Left ventricle myocardium superior (tissue), 1 donor: ENCODE results near the gene TRIM50. TPM values are rescaled to one million over a fixed set of nuclear protein-coding genes. Genes with fewer than 3 reads are reported as not detected.
"Not testable (repeated sequence)": the region's sequence is repeated elsewhere in the genome, so short reads cannot be mapped to it uniquely, and the experiment has no call there.

Experiments used
- ATAC-seq: fragments of 200-7000 bp; cut with Tn5 transposase; one replicate; pipeline ENCODE4 v1.9.1; 2020; ENCODE audit warnings: mild to moderate bottlenecking, moderate library complexity
- DNase-seq: peaks from one replicate; pipeline ENCODE4 v3.0.0-alpha.2; 2020
- intact Hi-C: fragments of 100-400 bp; cut with micrococcal nuclease; formaldehyde crosslinking; loops from one replicate; pipeline ENCODE4 v1.11.0; 2022
- long read RNA-seq: library from polyadenylated mRNA; unstranded; transcript quantifications from one replicate; pipeline ENCODE4 v2.0.0, GENCODE V29; 2021
- total RNA-seq: library from RNA; stranded (reverse); fragmentation: NEBNext Ultra II Directional; extraction: Animal tissue kit (Norgen Biotek cat#: 25700); gene quantifications from one replicate; pipeline ENCODE4 v1.2.1, GENCODE V29; 2021
- donor health status: DM: no; HTN: yes; CAD: no; lungs with severe emphysema.

Gene TRIM50
- total RNA-seq: 0.30 TPM
- long read RNA-seq, partial matches to known transcripts: 1 of 1 reads
- long read RNA-seq, other reads (novel, unspliced or antisense): 0 of 1 reads

GRCh38 chr7:73327922-73328321, at the start of gene TRIM50, which contains the start of gene FKBP6:
TSS of gene TRIM50 (minus strand) at chr7:73328082. CDS start at chr7:73324787, 3,295 bp downstream.
TSS of gene FKBP6 (plus strand) at chr7:73328161. CDS start at chr7:73328429, 268 bp downstream.
- ATAC-seq, intact Hi-C loops, DNase-seq: not testable (repeated sequence)

- intact Hi-C loops: no loop called here
- DNase-seq (no peak), ATAC-seq (no peak)
Measured at GRCh38 chr7:73376671-73377412, 49.0 kb upstream of the TRIM50 start.

GRCh38 chr7:73376262-73376661, 48.4 kb upstream of the TRIM50 start:
- DNase-seq, ATAC-seq, intact Hi-C loops: not testable (repeated sequence)

- intact Hi-C loops: no loop called here
- ATAC-seq: no peak
- no peak for DNase-seq
Measured at GRCh38 chr7:73373741-73374140, 45.9 kb upstream of the TRIM50 start.

- ATAC-seq (no peak), DNase-seq (no peak)
- intact Hi-C loops: no loop called here
Measured at GRCh38 chr7:73369622-73370021, 41.7 kb upstream of the TRIM50 start.

- DNase-seq (no peak), ATAC-seq (no peak)
- intact Hi-C loops: no loop called here
Measured at GRCh38 chr7:73369009-73369408, 41.1 kb upstream of the TRIM50 start.

- no peak for ATAC-seq
- DNase-seq: no peak
- intact Hi-C loops: no loop called here
Measured at GRCh38 chr7:73366990-73367389, 39.1 kb upstream of the TRIM50 start.

GRCh38 chr7:73366127-73366526, 38.2 kb upstream of the TRIM50 start:
- DNase-seq (no peak), ATAC-seq (no peak)
- intact Hi-C loops: no loop called here

- no peak for DNase-seq
- intact Hi-C loops: no loop called here
- peak; percentile 38 for ATAC-seq
Measured at GRCh38 chr7:73364006-73364728, 36.3 kb upstream of the TRIM50 start.

- intact Hi-C loops: no loop called here
- ATAC-seq (no peak), DNase-seq (no peak)
Measured at GRCh38 chr7:73363225-73364005, 35.5 kb upstream of the TRIM50 start.

- DNase-seq, ATAC-seq, intact Hi-C loops: not testable (repeated sequence)
Measured at GRCh38 chr7:73360590-73360989, 32.7 kb upstream of the TRIM50 start.

- intact Hi-C loops: no loop called here
- DNase-seq: no peak
Measured at GRCh38 chr7:73359746-73360375, 32.0 kb upstream of the TRIM50 start.

GRCh38 chr7:73359306-73359705, 31.4 kb upstream of the TRIM50 start:
- intact Hi-C loops: no loop called here
- ATAC-seq: no peak
- DNase-seq: no peak

More at GRCh38 chr7:73359746-73360375, 32.0 kb upstream of the TRIM50 start:
- ATAC-seq: no peak

- intact Hi-C loops: no loop called here
- DNase-seq (no peak), ATAC-seq (no peak)
Measured at GRCh38 chr7:73358590-73359275, 30.9 kb upstream of the TRIM50 start.

- ATAC-seq: no peak
- DNase-seq: no peak
- intact Hi-C loops: no loop called here
Measured at GRCh38 chr7:73356159-73356558, 28.3 kb upstream of the TRIM50 start.

GRCh38 chr7:73354821-73355220, 26.9 kb upstream of the TRIM50 start:
- intact Hi-C loops: no loop called here
- ATAC-seq (no peak), DNase-seq (no peak)

- ATAC-seq (no peak), DNase-seq (no peak)
- intact Hi-C loops: no loop called here
Measured at GRCh38 chr7:73354196-73354595, 26.3 kb upstream of the TRIM50 start.

- ATAC-seq (no peak), DNase-seq (no peak)
- intact Hi-C loops: no loop called here
Measured at GRCh38 chr7:73353243-73353642, 25.4 kb upstream of the TRIM50 start.

- intact Hi-C loops: no loop called here
- no peak for ATAC-seq
Measured at GRCh38 chr7:73352784-73353183, 24.9 kb upstream of the TRIM50 start.

More at GRCh38 chr7:73352784-73353183, 24.9 kb upstream of the TRIM50 start:
- DNase-seq: no peak
